SK-N-SH (cell line): Measurements from ENCODE around the gene SSB.

ENCODE experiments used
- CHD2 ChIP-seq: fragments of 150-350 bp; IDR thresholded peaks from 2 replicates; pipeline ENCODE4 v1.6.1; 2018; ENCODE audit warnings: low read length; ENCODE audit not compliant: partially characterized antibody
- CTCF ChIP-seq: fragments of 200-600 bp; sonication (generic); IDR thresholded peaks from 2 replicates; pipeline ENCODE4 v1.6.1; 2017; ENCODE audit warnings: antibody characterized with exemption, mild to moderate bottlenecking, moderate library complexity
- EP300 ChIP-seq, 2 experiments: IDR thresholded peaks; 2 replicates each; pipeline versions ENCODE4 v1.4.0 to v1.6.1; 2012; ENCODE audit warnings: borderline replicate concordance in 1 of 2, low read depth in 1 of 2, low read length in 1 of 2
- GABPA ChIP-seq: IDR thresholded peaks from 2 replicates; pipeline ENCODE4 v1.4.0; 2012; ENCODE audit warnings: low read depth, mild to moderate bottlenecking
- GATA2 ChIP-seq: sonication (generic); formaldehyde crosslinking; IDR thresholded peaks from 2 replicates; pipeline ENCODE4 v1.5.0; 2020; ENCODE audit warnings: mild to moderate bottlenecking, missing genetic modification reagents
- JUND ChIP-seq: IDR thresholded peaks from 2 replicates; pipeline ENCODE4 v1.4.0; 2012
- MXI1 ChIP-seq: IDR thresholded peaks from 2 replicates; pipeline ENCODE4 v1.6.1; 2012; ENCODE audit warnings: mild to moderate bottlenecking, low read depth, low read length, improper control_type of control experiment
- NFIC ChIP-seq: IDR thresholded peaks from 2 replicates; pipeline ENCODE4 v1.4.0; 2012; ENCODE audit warnings: borderline replicate concordance
- POLR2AphosphoS5 ChIP-seq: IDR thresholded peaks from 2 replicates; pipeline ENCODE4 v1.6.1; 2012; ENCODE audit warnings: low read depth, low read length
- RCOR1 ChIP-seq: fragments of 150-350 bp; IDR thresholded peaks from 2 replicates; pipeline ENCODE4 v1.6.1; 2017; ENCODE audit warnings: antibody characterized with exemption, low read length
- REST ChIP-seq: IDR thresholded peaks from 2 replicates; pipeline ENCODE4 v1.6.1; 2012; ENCODE audit warnings: mild to moderate bottlenecking, low read depth, low read length, moderate library complexity
- SIN3A ChIP-seq: IDR thresholded peaks from 2 replicates; pipeline ENCODE4 v1.6.1; 2012; ENCODE audit warnings: low read depth, mild to moderate bottlenecking, low read length, moderate library complexity, borderline replicate concordance
- SMC3 ChIP-seq: IDR thresholded peaks from 2 replicates; pipeline ENCODE4 v1.6.1; 2012; ENCODE audit warnings: low read depth, low read length, improper control_type of control experiment
- TAF1 ChIP-seq: IDR thresholded peaks from 2 replicates; pipeline ENCODE4 v1.6.1; 2012; ENCODE audit warnings: low read depth, mild to moderate bottlenecking, low read length, moderate library complexity, borderline replicate concordance

- TF ChIP-seq CTCF (no peak), GATA2 (CRISPR knock-in tag) (no peak), JUND (no peak), POLR2AphosphoS5 (no peak), GABPA (no peak), SMC3 (no peak), RCOR1 (no peak), EP300 (IDR thresholded peaks at IDR 0.05; ENCODE audit: borderline replicate concordance in 1 of 2, low read depth in 1 of 2, low read length in 1 of 2) (no peak), MXI1 (no peak), NFIC (no peak), REST (no peak), TAF1 (no peak), CHD2 (no peak), SIN3A (no peak)
Observed at GRCh38 chr2:169803480-169803879, 4.8 kb downstream of the SSB start.
